Measurements from ENCODE around the gene PTPRT. TPM values are rescaled to one million over a fixed set of nuclear protein-coding genes. Genes with fewer than 3 reads are reported as not detected.

Gene PTPRT
- total and polyA plus RNA-seq, 8 donors: 0.23 to 1.8 (median 0.95) TPM

- WGBS, 2 donors: 20 to 24% methylated on average over 3 of the region's 3 CpGs
- FAIRE-seq: no peak
- peaks cover 0 to 5% (median 0%) of the 10 kb centered on the region in 3 donors for H3K4me1 ChIP-seq
- H3K27me3 ChIP-seq: no peaks in the 10 kb centered on the region
- H3K36me3 ChIP-seq: no peaks in the 10 kb centered on the region
- intact Hi-C loops (cut with DNase I): no loop called here
- H3K9me3 ChIP-seq: no peaks in the 10 kb centered on the region
- peak; percentile 13 to 42 (median 34) for TF ChIP-seq CTCF (IDR thresholded peaks at IDR 0.05)
- peak in 2 of 6 donors; percentile 27 to 31 for DNase-seq
- no peak overlapping the region for H3K27ac ChIP-seq
- ATAC-seq: peak; percentile 74 to 98 (median 89)
- H3K4me3 ChIP-seq: no peak overlapping the region
These were observed 510.8 kb downstream of the PTPRT start for GRCh38 chr20:42678895-42679294.

GRCh38 chr20:42656130-42656529, 533.6 kb downstream of the PTPRT start:
- DNase-seq (no peak), FAIRE-seq (no peak), ATAC-seq (peak in 3 of 4 donors; percentile 76 to 90 (median 89))
- Histone ChIP-seq H3K9me3 (no peaks in the 10 kb centered on the region), H3K36me3 (no peaks in the 10 kb centered on the region), H3K4me1 (peaks cover 0 to 6% (median 0%) of the 10 kb centered on the region in 3 donors), H3K4me3 (no peak overlapping the region), H3K27ac (no peak overlapping the region), H3K27me3 (no peaks in the 10 kb centered on the region)
- WGBS, 2 donors: 10 to 26% methylated on average over 2 of the region's 2 CpGs
- no peak for TF ChIP-seq CTCF (IDR thresholded peaks at IDR 0.05)
- intact Hi-C loops (cut with DNase I): no loop called here

GRCh38 chr20:42652266-42652665, 537.4 kb downstream of the PTPRT start:
- no peak for DNase-seq
- Histone ChIP-seq H3K27me3 (no peaks in the 10 kb centered on the region), H3K27ac (no peak overlapping the region), H3K4me1 (peaks cover 0 to 6% (median 0%) of the 10 kb centered on the region in 3 donors), H3K4me3 (no peak overlapping the region), H3K36me3 (no peaks in the 10 kb centered on the region), H3K9me3 (no peaks in the 10 kb centered on the region)
- intact Hi-C loops (cut with DNase I): no loop called here
- WGBS, 2 donors: 77 to 89% methylated on average over 2 of the region's 2 CpGs
- FAIRE-seq: no peak
- no peak for ATAC-seq
- TF ChIP-seq CTCF (IDR thresholded peaks at IDR 0.05): no peak

- no peak for ATAC-seq
- Histone ChIP-seq H3K27ac (no peak overlapping the region), H3K36me3 (no peaks in the 10 kb centered on the region), H3K4me1 (no peaks in the 10 kb centered on the region), H3K4me3 (no peak overlapping the region), H3K27me3 (no peaks in the 10 kb centered on the region), H3K9me3 (no peaks in the 10 kb centered on the region)
- FAIRE-seq: no peak
- no peak for TF ChIP-seq CTCF (IDR thresholded peaks at IDR 0.05)
- intact Hi-C loops (cut with DNase I): no loop called here
- no peak for DNase-seq
These were observed 539.4 kb downstream of the PTPRT start for GRCh38 chr20:42650191-42650746.

GRCh38 chr20:42649748-42650147, 540.0 kb downstream of the PTPRT start:
- no peak for TF ChIP-seq CTCF (IDR thresholded peaks at IDR 0.05)
- FAIRE-seq: no peak
- ATAC-seq: no peak

More at GRCh38 chr20:42649748-42650147, 540.0 kb downstream of the PTPRT start:
- intact Hi-C loops (cut with DNase I): no loop called here
- no peaks in the 10 kb centered on the region for H3K9me3 ChIP-seq
- no peaks in the 10 kb centered on the region for H3K36me3 ChIP-seq
- H3K27me3 ChIP-seq: no peaks in the 10 kb centered on the region
- no peaks in the 10 kb centered on the region for H3K4me1 ChIP-seq
- H3K27ac ChIP-seq: no peak overlapping the region
- no peak for DNase-seq
- no peak overlapping the region for H3K4me3 ChIP-seq

Measured in pancreas (tissue), 10 donors.